Fibroblast of the aortic adventitia (primary cell): ENCODE results near the gene SERTAD2. TPM values are rescaled to one million over a fixed set of nuclear protein-coding genes. Genes with fewer than 3 reads are reported as not detected.

Source experiments
- DNase-seq: peaks from one replicate; pipeline ENCODE4 v3.0.0-alpha.2; 2010; ENCODE audit warnings: low read depth
- H3K4me3 ChIP-seq: 2 replicates; pipeline ENCODE4 v1.5.1; 2011; ENCODE audit warnings: low read depth, mild to moderate bottlenecking, control low read depth, low read length, moderate library complexity
- CTCF ChIP-seq: IDR thresholded peaks from 2 replicates; pipeline ENCODE4 v1.5.1; 2011; ENCODE audit warnings: mild to moderate bottlenecking, low read length, control low read depth, inconsistent platforms; ENCODE audit not compliant: insufficient read depth
- total RNA-seq: library from RNA; depleted of rRNA; stranded (reverse); fragments of >200 nt; gene quantifications from 2 replicates; pipeline ENCODE4 v1.2.3, GENCODE V29; 2012; ENCODE audit warnings: low replicate concordance

Gene SERTAD2
- total RNA-seq, 1 donor: 34.4 TPM

- no peak for TF ChIP-seq CTCF
- no peak for DNase-seq
- peak overlapping the region; percentile 33 for H3K4me3 ChIP-seq
These were observed 44.9 kb downstream of the SERTAD2 start for GRCh38 chr2:64608867-64609226.

GRCh38 chr2:64607381-64608304 is 46.1 kb downstream of the SERTAD2 start:
- H3K4me3 ChIP-seq: no peak overlapping the region
- no peak for TF ChIP-seq CTCF
- no peak for DNase-seq

- H3K4me3 ChIP-seq: peak overlapping the region; percentile 31
- DNase-seq: peak; percentile 89
- no peak for TF ChIP-seq CTCF
These were observed 47.0 kb downstream of the SERTAD2 start for GRCh38 chr2:64606479-64607363.

- no peak overlapping the region for H3K4me3 ChIP-seq
- TF ChIP-seq CTCF: no peak
- DNase-seq: no peak
These were observed 47.7 kb downstream of the SERTAD2 start for GRCh38 chr2:64605991-64606478.

GRCh38 chr2:64605026-64605471 is 48.7 kb downstream of the SERTAD2 start:
- H3K4me3 ChIP-seq: no peak overlapping the region
- no peak for TF ChIP-seq CTCF
- peak; percentile 83 for DNase-seq

GRCh38 chr2:64604155-64604554 is 49.6 kb downstream of the SERTAD2 start:
- no peak for DNase-seq
- no peak for TF ChIP-seq CTCF
- H3K4me3 ChIP-seq: no peak overlapping the region
